Myocyte (in vitro differentiated cells): ENCODE measurements around the gene KLHL13. TPM values are rescaled to one million over a fixed set of nuclear protein-coding genes. Genes with fewer than 3 reads are reported as not detected.

Experiments used
- DNase-seq: peaks from one replicate; pipeline ENCODE4 v3.0.0-alpha.2; 2012; ENCODE audit warnings: low read depth
- total RNA-seq: library from RNA; depleted of rRNA; stranded (reverse); fragments of >200 nt; gene quantifications from 2 replicates; pipeline ENCODE4 v1.2.3, GENCODE V29; 2014

Gene KLHL13
- total RNA-seq, 1 donor from 2014 or later, result 0.11 TPM

DNA sequence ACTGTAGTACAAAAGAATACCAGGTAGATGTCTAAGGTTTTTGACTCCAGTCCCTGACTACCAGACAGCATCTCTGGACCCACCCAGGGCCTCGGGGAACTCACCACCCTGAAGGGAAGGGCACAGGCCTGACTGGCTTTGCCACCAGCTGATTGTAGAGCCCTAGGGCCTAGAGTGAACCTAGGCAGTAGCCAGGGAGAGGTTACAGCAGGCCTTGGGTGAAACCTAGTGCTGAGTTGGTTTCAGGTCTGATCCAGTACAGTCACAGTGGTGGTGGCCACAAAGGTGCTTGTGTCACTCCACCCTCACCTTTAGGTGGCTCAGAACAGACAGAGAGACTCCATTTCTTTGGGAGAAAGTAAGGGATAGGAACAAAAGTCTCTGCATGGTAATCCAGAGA is 244.8 kb downstream of the KLHL13 start:
- no peak for DNase-seq

DNA sequence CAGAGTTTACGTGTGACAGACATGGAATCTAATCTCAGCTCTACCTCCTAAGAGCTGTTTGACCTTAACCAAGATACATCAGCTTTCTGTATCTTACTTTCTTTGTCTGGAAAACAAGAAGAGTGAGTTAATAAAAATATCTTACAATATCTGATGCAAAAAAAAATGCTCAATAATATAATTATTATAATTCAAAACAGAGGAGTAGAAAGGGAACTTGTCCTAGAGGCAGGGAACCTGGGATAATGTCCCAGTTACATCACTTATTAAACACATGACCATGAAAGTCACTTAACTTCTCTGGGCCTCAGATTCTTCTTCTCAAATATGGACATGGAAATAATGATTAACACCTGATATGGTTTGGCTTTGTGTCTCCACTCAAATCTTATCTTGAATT is 256.1 kb downstream of the KLHL13 start:
- no peak for DNase-seq

DNA sequence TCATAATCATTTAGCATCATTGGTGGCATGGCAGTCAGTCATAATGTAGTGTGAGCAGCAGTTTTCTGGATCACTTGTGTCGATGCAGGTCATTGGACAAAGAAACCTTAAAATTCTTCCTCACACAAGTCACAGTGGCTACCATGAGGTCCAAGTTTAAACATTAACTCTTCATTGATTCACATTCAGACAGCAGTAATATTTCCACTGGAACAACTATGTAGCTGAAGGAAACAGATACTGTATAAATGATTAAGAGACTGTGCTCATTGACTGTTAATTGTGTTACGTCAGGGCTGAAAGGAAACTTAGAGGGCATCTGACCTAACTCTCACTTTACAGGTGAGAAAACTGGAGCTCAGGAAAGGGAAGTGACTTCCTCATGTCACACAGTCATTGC is 261.8 kb downstream of the KLHL13 start:
- no peak for DNase-seq

DNA sequence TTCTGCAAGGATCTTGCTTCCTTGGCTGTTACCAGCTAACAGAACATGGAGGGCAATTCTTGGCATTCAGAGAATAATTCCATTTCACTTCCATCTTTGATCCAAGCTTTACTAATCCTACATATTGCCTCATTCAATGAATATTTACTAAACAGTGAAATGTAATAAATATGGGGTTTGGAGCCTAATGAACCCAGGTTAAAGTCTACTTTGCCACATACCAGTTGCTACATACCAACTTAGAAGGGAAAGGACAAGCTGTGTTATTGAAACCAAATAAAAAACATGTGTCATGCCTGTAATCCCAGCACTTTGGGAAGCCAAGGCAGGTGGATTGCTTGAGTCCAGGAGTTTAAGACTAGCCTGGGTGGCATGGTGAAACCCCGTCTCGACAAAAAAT is 265.6 kb downstream of the KLHL13 start:
- DNase-seq, result no peak

Other genes with a start within 250 kb of the KLHL13 start
- gene WDR44, start 229.3 kb upstream of the KLHL13 start, total RNA-seq, result 12.6 and 18.5 TPM in 2 replicates